ENCODE data around the gene TGFBR2. TPM values are rescaled to one million over a fixed set of nuclear protein-coding genes. Genes with fewer than 3 reads are reported as not detected.

Gene TGFBR2
- 527 and 556 TPM in 2 replicates for total RNA-seq

GRCh38 chr3:30606301-30607031, at the start of gene TGFBR2:
Gene TGFBR2 (plus strand): TSS chr3:30606601. CDS start chr3:30606884, 283 bp downstream.

All from cardiac ventricle fibroblast (primary cell).